ENCODE results near the gene RFX7.
"Not testable (repeated sequence)": the region's sequence is repeated elsewhere in the genome, so short reads cannot be mapped to it uniquely, and the experiment has no call there.

Gene RFX7

GRCh38 chr15:56243163-56244037, at the start of gene RFX7:
TSS of gene RFX7 (minus strand) at chr15:56243879. CDS start at chr15:56243285, 594 bp downstream.
- peak; percentile 66 for DNase-seq (ENCODE audit: low read depth)

- no peak for DNase-seq (ENCODE audit: low read depth)
Observed at GRCh38 chr15:56292546-56293316, 49.1 kb upstream of the RFX7 start.

GRCh38 chr15:56291741-56292140, 48.1 kb upstream of the RFX7 start:
- DNase-seq (ENCODE audit: low read depth), result no peak

GRCh38 chr15:56286213-56286612, 42.5 kb upstream of the RFX7 start:
- DNase-seq (ENCODE audit: low read depth), result no peak

- no peak for DNase-seq (ENCODE audit: low read depth)
Observed at GRCh38 chr15:56281145-56281544, 37.5 kb upstream of the RFX7 start.

- DNase-seq (ENCODE audit: low read depth), result no peak
Observed at GRCh38 chr15:56273724-56274123, 30.0 kb upstream of the RFX7 start.

GRCh38 chr15:56272454-56272853, 28.8 kb upstream of the RFX7 start:
- DNase-seq (ENCODE audit: low read depth), result no peak

GRCh38 chr15:56266465-56266864, 22.8 kb upstream of the RFX7 start:
- not testable (repeated sequence) for DNase-seq (ENCODE audit: low read depth)

GRCh38 chr15:56261854-56262509, 18.3 kb upstream of the RFX7 start:
- DNase-seq (ENCODE audit: low read depth), result no peak

GRCh38 chr15:56257306-56257705, 13.6 kb upstream of the RFX7 start:
- not testable (repeated sequence) for DNase-seq (ENCODE audit: low read depth)

- DNase-seq (ENCODE audit: low read depth), result no peak
Observed at GRCh38 chr15:56254265-56254664, 10.6 kb upstream of the RFX7 start.

- DNase-seq (ENCODE audit: low read depth), result no peak
Observed at GRCh38 chr15:56252386-56252785, 8.7 kb upstream of the RFX7 start.

GRCh38 chr15:56251315-56252095, 7.8 kb upstream of the RFX7 start:
- DNase-seq (ENCODE audit: low read depth), result no peak

GRCh38 chr15:56250626-56251025, 6.9 kb upstream of the RFX7 start:
- no peak for DNase-seq (ENCODE audit: low read depth)

GRCh38 chr15:56249092-56249491, 5.4 kb upstream of the RFX7 start:
- no peak for DNase-seq (ENCODE audit: low read depth)

GRCh38 chr15:56248311-56248992, 4.8 kb upstream of the RFX7 start:
- no peak for DNase-seq (ENCODE audit: low read depth)

- no peak for DNase-seq (ENCODE audit: low read depth)
Observed at GRCh38 chr15:56247266-56247665, 3.6 kb upstream of the RFX7 start.

- DNase-seq (ENCODE audit: low read depth), result peak; percentile 81
Observed at GRCh38 chr15:56245871-56246814, 2.5 kb upstream of the RFX7 start.

- DNase-seq (ENCODE audit: low read depth), result peak; percentile 19
Observed at GRCh38 chr15:56244811-56245576, 1.3 kb upstream of the RFX7 start.

Measured in activated T-cell treated with anti-CD3 and anti-CD28 coated beads for 1 hour (primary cell).